ENCODE data around the gene FES.

FES gene

DNA sequence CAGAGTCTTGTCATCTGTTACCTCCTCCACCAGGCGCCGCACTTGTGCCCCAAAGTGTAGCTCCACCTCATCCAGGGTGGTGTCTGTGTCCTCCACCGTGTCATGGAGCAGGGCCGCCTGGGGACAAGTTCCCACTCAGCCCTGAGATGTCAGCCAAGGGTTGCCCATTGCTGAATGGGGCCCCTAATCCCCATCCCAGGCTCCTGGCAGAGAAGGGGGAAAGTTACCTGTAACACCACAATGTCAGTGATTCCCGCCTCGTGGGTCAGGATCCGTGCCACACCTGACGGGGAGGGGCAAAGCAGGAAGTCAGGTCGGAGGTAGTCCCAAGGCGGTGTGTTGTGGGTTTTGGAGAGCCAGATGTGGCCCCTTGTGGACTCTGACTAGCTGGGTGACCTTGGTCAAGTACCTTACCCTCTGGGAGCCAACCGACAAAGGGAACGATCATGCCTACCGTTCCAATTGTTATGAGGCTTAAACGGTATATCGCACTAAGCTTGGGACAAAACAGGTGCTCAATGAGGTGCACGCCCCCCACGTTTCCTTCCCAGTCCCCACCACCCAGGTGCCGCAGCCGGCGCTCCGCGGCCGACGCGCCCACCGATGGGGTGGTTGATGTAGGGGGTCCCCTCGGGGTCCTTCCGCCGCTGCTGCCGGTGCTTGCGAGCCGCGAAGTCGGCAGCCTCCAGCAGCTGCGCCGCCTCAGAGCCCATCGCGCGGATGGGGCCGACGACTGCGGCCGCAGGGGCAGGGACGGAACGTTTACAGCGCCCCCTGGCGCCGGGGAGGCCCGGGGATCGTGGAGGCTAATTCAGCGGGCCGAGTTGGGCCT is 47.7 kb downstream of the FES start, which contains the start of gene HDDC3:
Gene HDDC3 (minus strand): TSS at position 722 of the 832 bp plus-strand sequence. CDS start 9 bp downstream, at position 713.
- Mint-ChIP-seq H3K27ac (no peak within 1 kb of the TSS), H3K4me1 (peaks cover 42% of the 10 kb centered on the region), H3K4me3 (peak within 1 kb of the TSS; percentile 95), H3K9me3 (no peaks in the 10 kb centered on the region), H3K36me3 (ENCODE audit: low read depth) (peaks cover 9% of the 10 kb centered on the region), H3K27me3 (ENCODE audit: low read depth, poor library complexity) (peaks cover 15% of the 10 kb centered on the region)
- peak; percentile 97 for DNase-seq
- TF ChIP-seq, protein P1, sequence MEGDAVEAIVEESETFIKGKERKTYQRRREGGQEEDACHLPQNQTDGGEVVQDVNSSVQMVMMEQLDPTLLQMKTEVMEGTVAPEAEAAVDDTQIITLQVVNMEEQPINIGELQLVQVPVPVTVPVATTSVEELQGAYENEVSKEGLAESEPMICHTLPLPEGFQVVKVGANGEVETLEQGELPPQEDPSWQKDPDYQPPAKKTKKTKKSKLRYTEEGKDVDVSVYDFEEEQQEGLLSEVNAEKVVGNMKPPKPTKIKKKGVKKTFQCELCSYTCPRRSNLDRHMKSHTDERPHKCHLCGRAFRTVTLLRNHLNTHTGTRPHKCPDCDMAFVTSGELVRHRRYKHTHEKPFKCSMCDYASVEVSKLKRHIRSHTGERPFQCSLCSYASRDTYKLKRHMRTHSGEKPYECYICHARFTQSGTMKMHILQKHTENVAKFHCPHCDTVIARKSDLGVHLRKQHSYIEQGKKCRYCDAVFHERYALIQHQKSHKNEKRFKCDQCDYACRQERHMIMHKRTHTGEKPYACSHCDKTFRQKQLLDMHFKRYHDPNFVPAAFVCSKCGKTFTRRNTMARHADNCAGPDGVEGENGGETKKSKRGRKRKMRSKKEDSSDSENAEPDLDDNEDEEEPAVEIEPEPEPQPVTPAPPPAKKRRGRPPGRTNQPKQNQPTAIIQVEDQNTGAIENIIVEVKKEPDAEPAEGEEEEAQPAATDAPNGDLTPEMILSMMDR (IDR thresholded peaks at IDR 0.05): peak; percentile 92

DNA sequence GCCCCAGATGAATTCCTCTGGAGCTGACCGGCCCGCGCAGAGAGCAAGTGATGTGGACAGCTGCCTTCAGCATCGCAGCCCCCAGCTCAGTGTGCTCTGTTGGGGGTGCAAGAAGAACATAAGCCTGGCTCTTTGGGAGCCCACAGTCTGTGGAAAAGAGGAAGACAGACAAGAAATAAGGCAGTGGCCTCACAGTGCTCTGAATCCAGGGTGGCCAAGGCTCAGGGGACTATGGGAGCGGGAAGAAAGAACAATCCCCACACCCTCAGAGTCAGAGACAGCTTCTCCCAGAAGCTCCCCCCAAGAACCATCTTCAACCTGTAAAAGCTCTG is 48.3 kb downstream of the FES start:
- peaks cover 42% of the 10 kb centered on the region for H3K4me1 Mint-ChIP-seq
- peak overlapping the region; percentile 95 for H3K4me3 Mint-ChIP-seq
- peaks cover 15% of the 10 kb centered on the region for H3K27me3 Mint-ChIP-seq (ENCODE audit: low read depth, poor library complexity)
- peaks cover 9% of the 10 kb centered on the region for H3K36me3 Mint-ChIP-seq (ENCODE audit: low read depth)
- DNase-seq: no peak
- no peaks in the 10 kb centered on the region for H3K9me3 Mint-ChIP-seq
- H3K27ac Mint-ChIP-seq: no peak overlapping the region
- TF ChIP-seq, protein P1 (IDR thresholded peaks at IDR 0.05): peak; percentile 5

DNA sequence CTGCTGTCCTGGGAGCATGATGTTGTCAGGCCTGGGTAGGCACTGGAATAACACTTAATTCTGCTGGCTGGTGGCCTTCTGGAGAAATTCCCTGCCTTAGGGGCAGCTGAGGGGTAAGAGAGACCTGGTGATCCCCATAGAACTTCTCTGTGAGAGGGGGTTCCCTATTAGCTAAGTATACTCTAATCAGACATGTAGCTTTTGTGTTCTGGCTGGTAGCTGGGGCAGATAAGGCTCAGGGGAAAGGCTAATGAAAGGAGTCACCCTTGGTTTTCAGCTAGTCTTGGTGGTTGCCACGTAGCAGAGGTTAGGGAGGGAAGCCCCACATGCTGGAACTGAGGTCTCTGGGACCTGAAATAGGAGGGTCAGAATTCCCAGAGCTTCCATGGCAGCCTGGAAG is 49.0 kb downstream of the FES start:
- Mint-ChIP-seq H3K36me3 (ENCODE audit: low read depth) (peaks cover 12% of the 10 kb centered on the region), H3K27ac (no peak overlapping the region), H3K9me3 (no peaks in the 10 kb centered on the region), H3K4me1 (peaks cover 42% of the 10 kb centered on the region), H3K27me3 (ENCODE audit: low read depth, poor library complexity) (peaks cover 15% of the 10 kb centered on the region), H3K4me3 (peak overlapping the region; percentile 58)
- TF ChIP-seq, protein P1 (IDR thresholded peaks at IDR 0.05): no peak
- no peak for DNase-seq

DNA sequence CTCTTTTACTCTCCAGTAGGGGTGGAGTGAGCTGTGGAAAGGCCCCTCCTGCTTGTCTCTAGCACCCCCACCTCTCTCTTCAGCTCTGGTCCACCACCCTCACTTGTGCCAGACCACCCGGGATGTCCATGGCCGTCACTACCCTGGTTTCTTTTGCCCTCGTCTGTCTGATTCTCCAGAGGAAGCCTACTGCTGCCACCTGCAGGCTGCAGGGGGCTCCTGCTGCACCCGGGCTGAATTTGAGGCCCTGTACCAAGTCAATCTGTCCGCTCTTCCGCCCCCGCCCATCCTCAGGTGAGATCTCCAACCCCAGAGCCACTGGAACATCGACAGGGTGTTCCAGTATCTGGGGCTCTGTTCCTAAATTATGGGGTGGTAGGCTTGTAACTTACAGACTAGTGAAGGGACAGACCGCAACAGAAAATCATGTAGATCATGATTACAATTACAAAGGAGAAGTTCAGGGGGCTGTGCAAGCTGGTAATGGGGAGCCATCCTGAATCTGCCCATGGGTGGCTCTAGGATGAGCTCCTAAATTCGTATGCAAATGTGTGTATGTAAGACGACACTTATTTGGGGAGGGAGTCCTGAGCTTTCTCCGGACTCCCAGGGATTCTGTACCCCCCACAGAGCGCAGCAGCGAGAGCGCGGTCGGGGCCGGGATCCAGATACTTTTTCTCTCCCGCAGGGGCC is 50.1 kb downstream of the FES start:
- DNase-seq: peak; percentile 83
- Mint-ChIP-seq H3K4me3 (peak overlapping the region; percentile 82), H3K36me3 (ENCODE audit: low read depth) (peaks cover 17% of the 10 kb centered on the region), H3K4me1 (peaks cover 42% of the 10 kb centered on the region), H3K27me3 (ENCODE audit: low read depth, poor library complexity) (peaks cover 15% of the 10 kb centered on the region), H3K9me3 (no peaks in the 10 kb centered on the region), H3K27ac (no peak overlapping the region)
- TF ChIP-seq, protein P1 (IDR thresholded peaks at IDR 0.05): peak; percentile 75

DNA sequence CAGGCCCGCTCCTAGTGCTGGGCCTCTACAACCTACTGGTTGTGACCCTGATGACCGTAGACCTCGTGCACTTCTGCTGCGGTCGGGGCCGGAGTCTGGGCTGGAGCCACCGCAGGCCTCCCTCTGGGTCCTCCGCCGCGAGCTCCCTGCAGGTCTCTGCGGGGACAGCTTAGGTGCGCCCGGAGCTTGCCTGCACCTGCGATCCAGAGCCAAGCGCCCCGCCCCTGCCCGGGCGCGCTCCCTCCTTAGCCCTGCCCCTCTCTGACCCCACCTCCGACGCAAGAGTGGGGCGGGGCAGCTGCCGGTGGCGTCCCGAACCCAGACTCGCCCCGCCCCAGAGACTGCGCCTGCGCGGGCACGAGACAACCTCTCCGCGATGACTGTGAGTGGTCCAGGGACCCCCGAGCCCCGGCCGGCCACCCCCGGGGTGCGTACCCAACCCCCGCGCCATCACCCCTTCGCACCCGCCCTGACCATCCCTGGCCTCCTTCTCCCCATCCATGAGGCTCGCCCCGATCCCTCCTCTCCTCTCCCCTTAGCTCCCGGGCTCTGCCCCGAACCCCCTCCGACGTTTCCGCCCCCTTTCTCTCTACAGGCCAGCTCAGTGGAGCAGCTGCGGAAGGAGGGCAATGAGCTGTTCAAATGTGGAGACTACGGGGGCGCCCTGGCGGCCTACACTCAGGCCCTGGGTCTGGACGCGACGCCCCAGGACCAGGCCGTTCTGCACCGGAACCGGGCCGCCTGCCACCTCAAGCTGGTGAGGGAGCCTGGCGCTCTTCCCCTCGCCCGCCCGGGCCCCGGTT is 50.8 kb downstream of the FES start, which contains the start of gene UNC45A:
Gene UNC45A (plus strand): TSS at position 337 of the 803 bp plus-strand sequence. CDS start 40 bp downstream, at position 377.
- TF ChIP-seq, protein P1 (IDR thresholded peaks at IDR 0.05): no peak
- peak; percentile 97 for DNase-seq

More for the DNA sequence above, 50.8 kb downstream of the FES start, which contains the start of gene UNC45A:
- H3K36me3 Mint-ChIP-seq (ENCODE audit: low read depth): peaks cover 25% of the 10 kb centered on the region
- peak within 1 kb of the TSS; percentile 82 for H3K4me3 Mint-ChIP-seq
- H3K27ac Mint-ChIP-seq: no peak within 1 kb of the TSS
- no peaks in the 10 kb centered on the region for H3K9me3 Mint-ChIP-seq
- H3K4me1 Mint-ChIP-seq: peaks cover 48% of the 10 kb centered on the region
- H3K27me3 Mint-ChIP-seq (ENCODE audit: low read depth, poor library complexity): peaks cover 15% of the 10 kb centered on the region
